Hepatocyte (in vitro differentiated cells): ENCODE results near the gene FLAD1. TPM values are rescaled to one million over a fixed set of nuclear protein-coding genes. Genes with fewer than 3 reads are reported as not detected.

Source experiments
- DNase-seq: peaks from one replicate; pipeline ENCODE4 v3.0.0-alpha.2; 2016; ENCODE audit warnings: low spot score
- H2AFZ ChIP-seq: fragments of 200-600 bp; sonication (generic); 2 replicates; pipeline ENCODE4 v1.6.0; 2016; ENCODE audit warnings: antibody characterized with exemption, mild to moderate bottlenecking
- H3K27ac ChIP-seq: fragments of 200-600 bp; sonication (generic); 2 replicates; pipeline ENCODE4 v1.5.1; 2016; ENCODE audit warnings: mild to moderate bottlenecking
- H3K27me3 ChIP-seq: fragments of 200-600 bp; sonication (generic); 2 replicates; pipeline ENCODE4 v1.6.1; 2016
- H3K36me3 ChIP-seq: fragments of 200-600 bp; sonication (generic); replicated peaks from 2 replicates; pipeline ENCODE4 v1.5.1; 2016; ENCODE audit warnings: low read depth; ENCODE audit not compliant: insufficient read depth
- H3K4me1 ChIP-seq: fragments of 200-600 bp; sonication (generic); 2 replicates; pipeline ENCODE4 v1.5.1; 2016; ENCODE audit warnings: mild to moderate bottlenecking, moderate library complexity; ENCODE audit not compliant: insufficient read depth
- H3K4me2 ChIP-seq: fragments of 200-600 bp; sonication (generic); 2 replicates; pipeline ENCODE4 v1.6.0; 2016
- H3K4me3 ChIP-seq: fragments of 200-600 bp; sonication (generic); 2 replicates; pipeline ENCODE4 v1.5.1; 2016; ENCODE audit warnings: mild to moderate bottlenecking
- H3K79me2 ChIP-seq: fragments of 200-600 bp; sonication (generic); 2 replicates; pipeline ENCODE4 v1.6.0; 2017; ENCODE audit warnings: mild to moderate bottlenecking
- H3K9me2 ChIP-seq: fragments of 200-600 bp; sonication (generic); replicated peaks from 2 replicates; pipeline ENCODE4 v1.6.0; 2017; ENCODE audit warnings: mild to moderate bottlenecking; ENCODE audit not compliant: insufficient read depth
- H3K9me3 ChIP-seq: fragments of 200-600 bp; sonication (generic); 2 replicates; pipeline ENCODE4 v1.5.1; 2016; ENCODE audit warnings: low read depth, mild to moderate bottlenecking
- H4K20me1 ChIP-seq: fragments of 200-600 bp; sonication (generic); 2 replicates; pipeline ENCODE4 v1.6.0; 2016; ENCODE audit warnings: mild to moderate bottlenecking; ENCODE audit not compliant: insufficient read depth, poor library complexity, severe bottlenecking
- EZH2 ChIP-seq: fragments of 200-600 bp; sonication (generic); IDR thresholded peaks from 2 replicates; pipeline ENCODE4 v1.6.1; 2016; ENCODE audit warnings: antibody characterized with exemption, mild to moderate bottlenecking, borderline replicate concordance
- EZH2phosphoT487 ChIP-seq: fragments of 200-600 bp; sonication (generic); IDR thresholded peaks from one replicate; pipeline ENCODE4 v1.6.1; 2018; ENCODE audit warnings: antibody characterized with exemption, mild to moderate bottlenecking, low read depth, moderate library complexity; ENCODE audit not compliant: unreplicated experiment, severe bottlenecking
- WGBS: methylation state at CpG from one replicate; pipeline ENCODE4 v1.1.6; 2016; ENCODE audit warnings: low lambda C conversion rate; ENCODE audit errors: missing lambda C conversion rate; 5-methylcytosine and 5-hydroxymethylcytosine counted together
- polyA plus RNA-seq: library from polyadenylated mRNA; unstranded; fragments of >200 nt; fragmentation: Nextera tagmentation; extraction: Ambion mirVana; gene quantifications from 2 replicates; pipeline ENCODE4 v1.2.1, GENCODE V29; 2016
- total RNA-seq: library from RNA; depleted of rRNA; stranded (reverse); fragments of >200 nt; gene quantifications from 2 replicates; pipeline ENCODE4 v1.2.3, GENCODE V29; 2014
- TF ChIP-seq, protein P1 (sequence below): fragments of 200-600 bp; sonication (generic); IDR thresholded peaks from 2 replicates; pipeline ENCODE4 v1.5.1; 2016; ENCODE audit warnings: antibody characterized with exemption, mild to moderate bottlenecking; ENCODE audit not compliant: poor library complexity

FLAD1 gene
- total and polyA plus RNA-seq, 2 experiments from 2014 or later: 25.6 to 45.1 TPM

DNA sequence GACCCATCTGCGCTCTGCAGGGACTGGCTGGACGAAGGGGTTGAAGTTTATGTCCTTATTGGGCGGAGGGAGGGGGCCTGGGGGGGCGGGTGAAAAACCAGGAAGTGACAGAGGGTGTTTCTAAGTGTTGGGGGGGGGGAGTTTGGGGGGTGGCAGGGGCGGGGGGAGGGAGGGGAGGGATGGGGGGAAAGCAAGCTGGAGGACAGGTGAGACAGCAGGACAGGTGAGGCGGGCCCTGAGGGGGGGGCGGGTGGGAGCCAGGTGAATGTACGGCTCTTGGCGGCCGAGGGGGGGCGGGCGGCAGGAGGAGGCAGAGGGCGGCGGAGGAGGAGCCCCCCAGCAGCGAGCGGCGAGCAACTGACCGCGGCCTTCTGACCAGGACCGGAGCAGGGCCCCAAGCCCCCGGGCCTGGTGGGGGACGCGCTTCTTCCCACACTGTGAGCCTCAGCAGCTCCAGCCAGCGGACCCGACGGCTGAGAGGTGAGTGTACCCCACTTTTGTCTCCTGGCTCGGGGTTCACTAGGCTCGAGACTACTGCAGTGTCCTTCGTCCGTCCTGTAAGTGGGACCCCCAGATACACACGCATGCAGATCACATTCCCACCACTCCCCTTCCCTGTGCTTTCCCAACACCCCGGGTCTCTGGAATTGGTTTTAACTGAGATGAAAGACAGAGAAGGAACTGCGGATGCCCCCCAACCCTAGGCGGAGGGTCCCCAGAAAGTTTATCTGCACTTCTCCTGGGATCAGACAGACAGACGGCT lies 19.5 kb downstream of the FLAD1 start, which contains the start of gene ZBTB7B:
Gene ZBTB7B (plus strand): TSS at position 339 of the 763 bp plus-strand sequence. CDS start 11,859 bp downstream, outside the sequence.
- peak within 1 kb of the TSS; percentile 51 for H2AFZ ChIP-seq
- TF ChIP-seq, protein P1, sequence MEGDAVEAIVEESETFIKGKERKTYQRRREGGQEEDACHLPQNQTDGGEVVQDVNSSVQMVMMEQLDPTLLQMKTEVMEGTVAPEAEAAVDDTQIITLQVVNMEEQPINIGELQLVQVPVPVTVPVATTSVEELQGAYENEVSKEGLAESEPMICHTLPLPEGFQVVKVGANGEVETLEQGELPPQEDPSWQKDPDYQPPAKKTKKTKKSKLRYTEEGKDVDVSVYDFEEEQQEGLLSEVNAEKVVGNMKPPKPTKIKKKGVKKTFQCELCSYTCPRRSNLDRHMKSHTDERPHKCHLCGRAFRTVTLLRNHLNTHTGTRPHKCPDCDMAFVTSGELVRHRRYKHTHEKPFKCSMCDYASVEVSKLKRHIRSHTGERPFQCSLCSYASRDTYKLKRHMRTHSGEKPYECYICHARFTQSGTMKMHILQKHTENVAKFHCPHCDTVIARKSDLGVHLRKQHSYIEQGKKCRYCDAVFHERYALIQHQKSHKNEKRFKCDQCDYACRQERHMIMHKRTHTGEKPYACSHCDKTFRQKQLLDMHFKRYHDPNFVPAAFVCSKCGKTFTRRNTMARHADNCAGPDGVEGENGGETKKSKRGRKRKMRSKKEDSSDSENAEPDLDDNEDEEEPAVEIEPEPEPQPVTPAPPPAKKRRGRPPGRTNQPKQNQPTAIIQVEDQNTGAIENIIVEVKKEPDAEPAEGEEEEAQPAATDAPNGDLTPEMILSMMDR: no peak
- TF ChIP-seq EZH2phosphoT487 (no peak), EZH2 (no peak)
- H3K4me2 ChIP-seq: peak within 1 kb of the TSS; percentile 95
- H3K4me1 ChIP-seq: peaks cover 17% of the 10 kb centered on the region
- H3K4me3 ChIP-seq: peak within 1 kb of the TSS; percentile 94
- peaks cover 10% of the 10 kb centered on the region for H4K20me1 ChIP-seq
- no peaks in the 10 kb centered on the region for H3K36me3 ChIP-seq
- H3K27me3 ChIP-seq: no peaks in the 10 kb centered on the region
- H3K9me3 ChIP-seq: no peaks in the 10 kb centered on the region
- DNase-seq: peak; percentile 77
- H3K79me2 ChIP-seq: peaks cover 53% of the 10 kb centered on the region
- no peaks in the 10 kb centered on the region for H3K9me2 ChIP-seq
- WGBS: 2% methylated on average over 13 of the region's 35 CpGs
- peak within 1 kb of the TSS; percentile 98 for H3K27ac ChIP-seq

DNA sequence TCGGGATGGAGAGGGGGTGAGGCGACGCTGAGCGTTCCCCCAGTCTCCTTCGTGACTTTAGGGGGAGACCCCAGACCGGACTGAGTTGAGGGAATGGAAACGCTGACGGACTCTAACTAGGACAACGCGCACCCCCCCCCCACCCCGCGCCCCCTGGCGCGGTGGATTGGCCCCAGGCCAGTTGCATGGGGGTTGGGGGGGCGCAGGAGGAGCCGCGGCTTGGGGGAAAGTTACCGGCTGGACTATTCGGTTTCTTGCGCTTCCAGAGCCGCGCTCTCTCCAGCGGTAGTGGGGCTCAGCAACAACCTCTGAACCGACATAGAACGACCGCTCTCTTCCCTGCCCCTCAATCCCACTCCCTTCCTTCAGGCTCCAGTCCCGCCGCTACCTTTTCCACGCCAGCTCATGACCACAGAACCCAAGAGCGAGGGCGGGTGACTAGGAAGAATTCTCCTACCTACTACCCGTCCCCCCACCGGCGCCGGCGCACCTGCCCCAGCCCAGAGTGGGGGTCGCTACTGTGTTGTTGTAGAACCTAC lies 20.2 kb downstream of the FLAD1 start:
- H3K79me2 ChIP-seq: peaks cover 59% of the 10 kb centered on the region
- TF ChIP-seq, protein P1: no peak
- TF ChIP-seq EZH2: no peak
- TF ChIP-seq EZH2phosphoT487: no peak
- no peaks in the 10 kb centered on the region for H3K9me3 ChIP-seq
- DNase-seq: peak; percentile 63
- H2AFZ ChIP-seq: peak overlapping the region; percentile 41
- no peaks in the 10 kb centered on the region for H3K27me3 ChIP-seq
- peak overlapping the region; percentile 94 for H3K4me3 ChIP-seq
- 2% methylated on average over 26 of the region's 37 CpGs for WGBS
- H3K27ac ChIP-seq: peak overlapping the region; percentile 92
- peak overlapping the region; percentile 95 for H3K4me2 ChIP-seq
- H3K36me3 ChIP-seq: no peaks in the 10 kb centered on the region
- no peaks in the 10 kb centered on the region for H3K9me2 ChIP-seq
- H4K20me1 ChIP-seq: peaks cover 10% of the 10 kb centered on the region
- peaks cover 22% of the 10 kb centered on the region for H3K4me1 ChIP-seq

DNA sequence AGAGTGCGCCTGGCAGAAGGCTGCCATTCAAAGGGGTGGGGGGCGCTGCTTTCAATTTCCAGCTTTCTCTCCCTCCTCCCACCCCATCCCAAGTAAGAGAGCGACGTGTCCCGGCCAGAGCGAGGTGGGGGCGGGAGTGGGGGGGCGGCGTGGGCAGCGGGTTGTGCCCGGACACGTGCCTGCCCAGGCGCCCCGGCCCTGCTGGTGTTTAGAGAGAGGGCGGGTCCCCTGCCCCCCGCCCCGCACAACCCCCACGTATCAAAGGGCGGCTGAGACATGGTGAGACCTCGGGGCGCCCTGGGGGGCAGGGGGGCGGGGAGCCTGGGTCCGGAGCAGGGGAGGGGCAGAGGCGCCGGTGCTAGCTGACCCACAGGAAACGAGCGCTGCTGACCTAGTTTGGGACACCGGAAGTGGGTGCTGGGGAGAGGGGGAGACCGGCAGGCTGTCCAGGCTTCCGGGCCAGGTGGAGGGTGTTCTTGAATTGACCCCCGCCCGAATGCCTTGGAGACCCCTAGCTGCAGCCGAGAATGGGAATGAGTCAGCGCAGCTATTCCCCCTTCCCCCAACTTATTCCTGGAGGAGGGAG lies 20.7 kb downstream of the FLAD1 start:
- TF ChIP-seq, protein P1: no peak
- TF ChIP-seq EZH2 (no peak), EZH2phosphoT487 (no peak)
- Histone ChIP-seq H3K4me3 (peak overlapping the region; percentile 94), H3K27me3 (no peaks in the 10 kb centered on the region), H3K9me3 (no peaks in the 10 kb centered on the region), H3K79me2 (peaks cover 63% of the 10 kb centered on the region), H3K4me1 (peaks cover 24% of the 10 kb centered on the region), H3K27ac (peak overlapping the region; percentile 92), H4K20me1 (peaks cover 10% of the 10 kb centered on the region), H3K36me3 (no peaks in the 10 kb centered on the region), H3K9me2 (no peaks in the 10 kb centered on the region), H2AFZ (peak overlapping the region; percentile 41), H3K4me2 (peak overlapping the region; percentile 95)
- peak; percentile 63 for DNase-seq
- WGBS: 3% methylated on average over 8 of the region's 34 CpGs
